Head of caudate nucleus (tissue), 42 donors: ENCODE measurements around the gene COL8A1.

Experiments used
- DNase-seq, 42 donors: peaks; one replicate each; pipeline versions ENCODE4 v3.0.0 to v3.0.0-alpha.2; 2020 to 2021; ENCODE audit warnings: mixed read lengths in 7 of 42
- intact Hi-C: fragments of 100-400 bp; cut with DNase I; formaldehyde crosslinking; loops from one replicate; pipeline ENCODE4 v1.15.0; 2022

The COL8A1 gene

GRCh38 chr3:99665017-99665416 lies 26.6 kb downstream of the COL8A1 start:
- DNase-seq: no peak
- intact Hi-C loops: no loop called here

DNA sequence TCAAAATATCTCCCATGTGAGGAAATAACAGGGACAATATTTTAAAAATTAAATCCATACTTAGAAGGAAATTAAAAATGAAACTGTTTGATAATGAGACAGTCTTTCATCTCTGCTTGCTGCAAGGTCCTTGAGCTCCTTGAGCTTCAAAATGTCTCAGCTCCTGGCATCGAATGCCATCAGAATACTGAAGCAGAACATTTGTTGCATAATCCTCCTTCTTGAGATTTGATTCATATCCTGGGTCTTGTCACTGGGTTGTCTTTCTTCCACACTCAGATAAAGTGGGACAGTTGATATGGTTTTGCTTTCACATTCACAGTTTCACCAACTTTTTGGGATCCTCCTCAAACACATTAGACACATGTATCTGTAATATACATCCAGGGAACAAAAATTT lies 27.8 kb downstream of the COL8A1 start:
- intact Hi-C loops: no loop called here

GRCh38 chr3:99668044-99668443 lies 29.6 kb downstream of the COL8A1 start:
- intact Hi-C loops: no loop called here
- DNase-seq: no peak

More for the DNA sequence above, 27.8 kb downstream of the COL8A1 start:
- DNase-seq: no peak

GRCh38 chr3:99669879-99670555 lies 31.6 kb downstream of the COL8A1 start:
- intact Hi-C loops: no loop called here
- DNase-seq: no peak

- no peak for DNase-seq
- intact Hi-C loops: no loop called here
Measured at GRCh38 chr3:99670556-99670950, 32.2 kb downstream of the COL8A1 start.

DNA sequence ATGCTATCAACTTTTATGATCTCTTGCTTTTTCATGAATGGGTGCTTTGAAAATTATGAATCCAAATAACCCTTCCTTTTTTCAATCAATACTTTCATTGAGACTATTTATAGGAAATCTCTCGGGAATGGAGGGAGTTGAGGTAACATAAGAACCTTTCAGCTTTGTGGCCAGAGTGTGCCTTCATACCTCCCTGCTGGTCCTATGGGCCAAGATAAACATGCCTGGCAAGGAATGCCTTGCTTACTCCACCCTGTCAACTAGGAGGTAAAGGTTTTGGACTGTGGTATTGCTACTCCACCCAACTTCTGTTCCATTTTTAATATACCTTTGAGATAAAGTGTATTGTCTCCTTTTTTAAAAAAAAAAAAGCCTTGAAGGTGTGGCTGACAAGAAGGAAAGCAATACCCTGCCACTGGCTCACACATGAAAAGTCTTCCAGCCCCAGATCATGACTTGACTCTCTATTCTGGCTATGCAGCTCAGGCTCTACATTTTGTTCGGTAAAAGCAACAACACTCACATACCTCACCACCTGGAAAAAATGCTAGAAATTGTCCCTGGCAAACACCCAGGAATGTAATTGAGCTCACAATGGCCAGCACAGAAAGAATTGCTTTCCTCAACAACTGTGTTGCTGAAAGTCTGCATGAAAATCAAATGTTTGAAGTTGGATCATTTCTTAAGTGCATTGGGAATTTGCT lies 35.8 kb downstream of the COL8A1 start:
- DNase-seq: no peak

GRCh38 chr3:99678023-99678422 lies 39.6 kb downstream of the COL8A1 start:
- intact Hi-C loops: no loop called here
- DNase-seq: no peak

More for the DNA sequence above, 35.8 kb downstream of the COL8A1 start:
- intact Hi-C loops: no loop called here

DNA sequence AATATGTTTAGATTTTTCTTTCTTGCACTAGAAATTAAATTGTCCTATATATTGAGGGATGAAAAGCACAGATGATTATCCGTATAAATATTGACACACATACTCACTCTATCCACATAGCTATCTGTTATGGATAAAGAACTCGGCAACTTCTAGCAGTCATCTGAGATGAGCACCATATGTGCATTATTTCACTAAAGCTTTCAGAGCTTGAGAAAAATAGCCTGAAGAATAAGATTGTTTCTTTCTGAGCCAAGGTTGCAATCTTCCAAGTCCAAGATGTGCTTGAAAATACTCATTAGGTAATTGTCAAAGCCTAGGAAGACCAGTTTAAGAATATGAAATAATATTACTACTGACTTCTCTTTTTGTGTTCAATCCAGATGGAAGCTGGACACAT lies 40.5 kb downstream of the COL8A1 start:
- DNase-seq: no peak
- intact Hi-C loops: no loop called here

DNA sequence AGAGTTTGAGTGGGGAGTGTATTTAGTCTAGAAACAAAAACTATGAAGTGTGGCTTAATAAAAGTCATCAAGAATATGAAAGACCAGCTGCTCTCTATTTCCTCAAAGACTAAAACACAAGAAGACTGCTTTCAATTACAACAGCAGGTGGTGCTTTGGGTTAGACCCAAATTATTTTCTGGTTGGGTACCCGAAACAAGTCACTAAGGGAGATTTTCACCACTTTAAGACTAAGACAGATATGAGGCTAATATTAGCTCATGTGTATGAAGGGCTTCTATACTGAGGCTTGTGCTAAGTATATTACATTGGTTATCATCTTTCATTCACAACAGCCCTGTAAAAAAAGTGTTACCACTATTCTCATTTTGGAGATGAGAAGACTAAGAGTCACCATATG lies 43.1 kb downstream of the COL8A1 start:
- intact Hi-C loops: no loop called here
- DNase-seq: no peak

DNA sequence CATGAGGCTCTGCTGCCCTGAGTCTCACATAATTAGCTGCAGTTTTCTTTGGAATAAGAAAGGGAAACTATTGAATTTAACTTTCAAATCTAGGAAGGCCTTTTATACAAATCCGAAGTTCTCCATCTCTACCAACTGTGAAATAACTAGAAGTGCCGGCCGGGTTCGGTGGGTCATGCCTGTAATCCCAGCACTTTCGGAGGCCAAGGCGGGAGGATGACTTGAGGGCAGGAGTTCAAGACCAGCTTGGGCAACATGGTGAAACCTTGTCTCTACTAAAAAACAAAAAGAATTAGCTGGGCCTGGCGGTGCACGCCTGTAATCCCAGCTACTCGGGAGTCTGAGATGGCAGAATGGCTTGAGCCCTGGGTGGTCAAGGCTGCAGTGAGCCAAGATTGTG lies 43.6 kb downstream of the COL8A1 start:
- intact Hi-C loops: no loop called here
- no peak for DNase-seq

DNA sequence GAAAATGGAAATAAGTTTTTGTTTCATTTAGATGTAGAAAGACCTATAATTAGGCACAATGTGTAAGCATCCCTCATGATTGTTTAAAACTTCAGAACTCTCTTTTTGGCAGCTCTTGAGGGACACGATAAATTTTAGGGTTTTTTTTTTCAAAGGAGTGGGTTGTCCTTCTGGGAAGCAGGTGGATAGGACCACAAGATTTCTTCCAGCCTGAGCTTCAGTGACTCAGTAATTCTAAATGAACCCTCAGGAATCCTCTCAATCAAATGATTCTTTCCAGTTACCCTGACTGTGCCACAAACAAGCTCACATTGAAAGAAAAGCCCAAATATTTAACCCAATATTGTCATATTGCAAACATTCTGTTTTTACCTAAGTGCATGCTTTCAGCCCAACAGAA lies 45.1 kb downstream of the COL8A1 start:
- intact Hi-C loops: no loop called here
- DNase-seq: no peak

GRCh38 chr3:99683876-99684275 lies 45.5 kb downstream of the COL8A1 start:
- intact Hi-C loops: no loop called here

GRCh38 chr3:99684644-99685043 lies 46.2 kb downstream of the COL8A1 start:
- no peak for DNase-seq
- intact Hi-C loops: no loop called here

More at GRCh38 chr3:99683876-99684275, 45.5 kb downstream of the COL8A1 start:
- no peak for DNase-seq

DNA sequence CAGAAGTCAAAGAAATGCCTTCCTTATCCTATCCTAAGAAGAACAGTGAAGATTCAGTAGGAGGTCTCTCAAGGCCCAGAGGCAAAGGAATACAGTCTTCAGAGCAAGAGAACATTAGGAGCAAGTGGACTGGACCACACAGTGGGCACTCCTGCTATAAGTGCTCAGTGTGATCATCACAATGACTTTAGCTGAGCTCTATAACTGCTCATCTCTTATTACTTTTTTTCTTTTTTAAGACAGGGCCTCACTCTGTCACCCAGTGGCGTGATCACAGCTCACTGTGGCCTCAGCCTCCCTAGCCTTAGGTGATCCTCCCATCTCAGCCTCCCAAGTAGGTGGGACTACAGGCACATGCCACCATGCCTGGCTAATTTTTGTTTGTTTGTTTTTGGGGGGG lies 48.1 kb downstream of the COL8A1 start:
- intact Hi-C loops: no loop called here
- no peak for DNase-seq

- DNase-seq: peak in 38 of 42 donors; percentile 5 to 72 (median 38)
- intact Hi-C loops: no loop called here
Measured at GRCh38 chr3:99686955-99687612, 48.7 kb downstream of the COL8A1 start.

GRCh38 chr3:99690761-99691369 lies 52.5 kb downstream of the COL8A1 start:
- intact Hi-C loops: no loop called here
- DNase-seq: no peak

GRCh38 chr3:99693636-99694035 lies 55.2 kb downstream of the COL8A1 start:
- intact Hi-C loops: no loop called here
- no peak for DNase-seq

GRCh38 chr3:99696497-99696896 lies 58.1 kb downstream of the COL8A1 start:
- intact Hi-C loops: no loop called here
- no peak for DNase-seq

DNA sequence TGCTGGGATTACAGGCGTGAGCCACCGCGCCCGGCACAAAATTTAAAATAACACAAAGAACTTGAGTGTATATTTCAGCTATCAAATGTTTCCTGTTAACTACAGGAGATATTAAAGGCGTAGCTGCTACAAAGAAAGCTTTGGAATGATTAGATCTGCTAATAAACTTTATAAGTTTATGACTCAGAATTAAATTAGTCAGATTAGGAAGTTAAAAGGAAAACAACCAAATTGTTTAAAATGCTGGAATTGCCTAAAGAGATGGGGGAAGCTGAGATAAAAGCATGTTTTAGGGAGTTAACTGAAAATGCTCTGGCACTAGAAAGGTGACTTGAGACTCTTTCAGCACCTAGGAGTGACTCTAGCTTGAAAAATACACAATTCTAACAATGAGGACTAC lies 58.9 kb downstream of the COL8A1 start:
- intact Hi-C loops: no loop called here

GRCh38 chr3:99698932-99699331 lies 60.5 kb downstream of the COL8A1 start:
- DNase-seq: no peak
- intact Hi-C loops: no loop called here

More for the DNA sequence above, 58.9 kb downstream of the COL8A1 start:
- DNase-seq: no peak
